Renal cortex interstitium (tissue), 11 donors: ENCODE data around the gene GTF3C5. TPM values are rescaled to one million over a fixed set of nuclear protein-coding genes. Genes with fewer than 3 reads are reported as not detected.
"Not testable (repeated sequence)": the region's sequence is repeated elsewhere in the genome, so short reads cannot be mapped to it uniquely, and the experiment has no call there.

Experiments
- DNase-seq, 11 donors: peaks; one replicate each; pipeline ENCODE4 v3.0.0-alpha.2; 2013; ENCODE audit warnings: low read depth in 9 of 11, low spot score in 4 of 11; ENCODE audit errors: extremely low read depth in 1 of 11
- polyA plus RNA-seq, 3 donors: library from polyadenylated mRNA; unstranded; fragments of 120-200 nt; gene quantifications; one replicate each; pipeline ENCODE4 v1.2.1, GENCODE V29; 2013; ENCODE audit not compliant: insufficient read length in 3 of 3

The GTF3C5 gene
- polyA plus RNA-seq, 3 donors = 63.4 to 75.6 (median 74.4) TPM

GRCh38 chr9:133006731-133007352, 24.0 kb upstream of the GTF3C5 start:
- DNase-seq = no peak

GRCh38 chr9:133008406-133008805, 22.4 kb upstream of the GTF3C5 start:
- DNase-seq = no peak

GRCh38 chr9:133008824-133009223, 22.0 kb upstream of the GTF3C5 start:
- no peak for DNase-seq

GRCh38 chr9:133009906-133010582, 20.8 kb upstream of the GTF3C5 start:
- no peak for DNase-seq

- DNase-seq = no peak
Observed at GRCh38 chr9:133014696-133015095, 16.1 kb upstream of the GTF3C5 start.

GRCh38 chr9:133023117-133023890, 7.5 kb upstream of the GTF3C5 start:
- DNase-seq = no peak

- no peak for DNase-seq
Observed at GRCh38 chr9:133026426-133026825, 4.4 kb upstream of the GTF3C5 start.

- DNase-seq = no peak
Observed at GRCh38 chr9:133027134-133027533, 3.7 kb upstream of the GTF3C5 start.

GRCh38 chr9:133028221-133028620, 2.6 kb upstream of the GTF3C5 start:
- DNase-seq = no peak

- DNase-seq = no peak
Observed at GRCh38 chr9:133029994-133030316, 842 bp upstream of the GTF3C5 start.

GRCh38 chr9:133031130-133031422, 279 bp downstream of the GTF3C5 start:
- DNase-seq = no peak

GRCh38 chr9:133031496-133031911, 707 bp downstream of the GTF3C5 start:
- no peak for DNase-seq

- DNase-seq = no peak
Observed at GRCh38 chr9:133032171-133032570, 1.4 kb downstream of the GTF3C5 start.

- no peak for DNase-seq
Observed at GRCh38 chr9:133035669-133036068, 4.9 kb downstream of the GTF3C5 start.

GRCh38 chr9:133037775-133038515, 7.1 kb downstream of the GTF3C5 start:
- DNase-seq = peak in 1 of 11 donors; percentile 33

- not testable (repeated sequence) for DNase-seq
Observed at GRCh38 chr9:133040892-133041479, 10.2 kb downstream of the GTF3C5 start.

- DNase-seq = no peak
Observed at GRCh38 chr9:133041958-133042357, 11.2 kb downstream of the GTF3C5 start.

GRCh38 chr9:133042676-133043075, 11.9 kb downstream of the GTF3C5 start:
- no peak for DNase-seq

GRCh38 chr9:133043449-133044035, 12.7 kb downstream of the GTF3C5 start:
- no peak for DNase-seq
